HG02938 (cell line): ENCODE measurements around the gene MAP4K3.

ENCODE experiments used
- ATAC-seq: cut with Tn5 transposase; IDR thresholded peaks from one replicate; pipeline ENCODE4 v1.9.1; 2021; ENCODE audit warnings: mild to moderate bottlenecking, moderate library complexity; ENCODE audit not compliant: unreplicated experiment

MAP4K3 gene

DNA sequence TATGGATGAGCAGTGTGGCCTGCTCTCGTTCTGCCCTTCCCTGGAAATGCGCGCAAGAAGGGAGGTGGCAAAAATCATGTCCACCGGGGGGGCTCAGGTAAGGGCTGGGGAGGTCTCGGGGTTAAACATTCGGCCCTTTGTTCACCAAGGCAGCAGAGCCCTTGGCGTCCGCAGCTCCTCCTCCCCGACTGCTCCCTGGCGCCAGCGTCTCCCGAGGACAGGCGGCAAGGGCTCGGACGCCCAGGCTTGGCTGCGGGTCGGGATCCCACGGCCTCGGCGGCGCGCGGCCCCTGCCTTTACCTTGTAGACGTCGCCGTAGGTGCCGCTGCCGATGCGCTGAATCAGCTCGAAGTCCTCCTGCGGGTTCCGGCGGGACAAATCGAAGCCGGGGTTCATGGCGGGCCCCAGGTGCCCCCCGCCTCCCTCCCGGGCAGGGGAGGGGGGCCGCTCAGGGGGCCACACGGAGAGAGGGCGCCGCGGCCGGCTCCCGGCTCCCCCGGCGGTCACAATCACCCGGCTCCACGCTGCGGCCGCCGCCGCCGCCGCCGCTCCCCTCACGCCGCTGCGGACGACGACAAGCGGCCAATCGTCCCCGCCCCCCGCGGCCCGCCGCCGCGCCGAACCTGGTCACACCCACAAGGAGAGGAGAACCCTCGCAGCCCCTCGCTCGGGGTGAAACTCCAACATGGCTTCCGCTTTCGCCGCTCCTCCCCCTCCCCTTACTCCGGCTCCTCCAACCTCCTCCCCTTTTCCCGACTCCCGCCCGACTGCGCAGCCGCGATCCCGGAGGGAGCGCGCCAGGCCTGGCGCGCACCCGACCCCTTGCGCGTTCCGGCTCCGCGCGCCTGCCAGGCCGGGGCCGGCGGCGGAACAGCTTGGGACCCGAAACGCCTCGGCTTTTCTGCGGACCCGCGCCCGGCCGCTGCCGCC, at the start of gene MAP4K3:
MAP4K3 (minus strand) TSS at position 694 of the 930 bp plus-strand sequence; CDS start at position 396, 298 bp downstream.
- ATAC-seq, result peak; percentile 65

DNA sequence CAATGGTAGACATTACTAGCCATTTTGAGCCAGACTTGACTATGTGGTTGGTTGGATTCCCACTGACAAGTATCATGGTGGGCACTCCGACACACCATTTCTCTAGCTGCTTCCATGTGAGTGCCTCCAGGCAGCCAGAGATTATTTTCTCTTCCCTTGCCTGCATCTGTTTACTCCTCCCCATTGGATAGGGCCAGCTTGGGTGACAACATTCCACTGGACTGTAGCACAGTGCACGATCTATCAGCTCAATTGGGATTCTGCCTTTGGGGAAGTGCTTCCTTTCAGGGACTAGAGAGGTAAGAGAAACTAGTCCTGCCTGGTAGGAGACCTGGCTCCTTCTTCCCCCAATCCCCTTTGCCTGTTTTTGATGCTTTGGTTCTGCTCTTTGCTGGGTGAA, 49.0 kb upstream of the MAP4K3 start:
- no peak for ATAC-seq

- no peak for ATAC-seq
These were observed 47.8 kb upstream of the MAP4K3 start for GRCh38 chr2:39484620-39485495.

DNA sequence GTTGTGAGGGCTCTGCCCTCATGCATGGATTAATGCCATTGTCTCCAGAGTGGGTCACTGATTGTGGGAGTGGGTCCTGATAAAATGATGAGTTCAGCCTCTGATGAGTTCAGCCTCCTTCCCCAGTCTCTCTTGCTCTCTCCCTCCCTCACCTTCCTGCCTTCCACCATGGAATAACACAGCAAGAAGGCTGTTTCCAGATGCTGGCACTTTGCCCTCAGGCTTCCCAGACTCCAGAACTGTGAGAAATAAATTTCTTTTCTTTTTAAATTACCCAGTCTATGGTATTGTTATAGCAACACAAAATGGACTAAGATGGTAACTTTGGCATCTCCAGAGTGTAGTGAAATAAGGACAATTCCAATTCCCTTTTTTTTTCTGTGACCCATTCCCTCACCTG, 47.1 kb upstream of the MAP4K3 start:
- no peak for ATAC-seq

DNA sequence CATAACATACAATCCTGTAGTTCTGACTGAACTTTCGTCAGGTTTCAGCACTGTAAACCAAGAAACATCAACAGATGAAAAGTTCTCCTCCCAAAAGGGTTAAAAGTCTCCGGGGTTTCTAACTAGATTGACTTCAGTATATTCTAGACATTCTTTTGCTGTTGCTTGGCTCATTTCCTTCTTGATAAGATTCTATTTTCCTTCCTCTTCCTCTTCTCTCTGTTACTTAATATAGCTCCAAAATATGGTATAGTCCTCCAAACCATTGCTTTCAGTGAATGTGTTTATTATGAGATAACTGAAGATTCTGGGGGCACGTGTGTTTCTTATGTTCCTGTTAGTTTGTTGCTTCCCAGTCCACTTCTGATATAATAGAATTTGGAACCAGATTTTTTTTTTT, 46.4 kb upstream of the MAP4K3 start:
- ATAC-seq, result no peak

GRCh38 chr2:39481611-39482010, 44.5 kb upstream of the MAP4K3 start:
- ATAC-seq, result no peak

GRCh38 chr2:39479696-39480095, 42.6 kb upstream of the MAP4K3 start:
- no peak for ATAC-seq

GRCh38 chr2:39479053-39479670, 42.1 kb upstream of the MAP4K3 start:
- ATAC-seq, result no peak

- ATAC-seq, result peak; percentile 82
These were observed 39.4 kb upstream of the MAP4K3 start for GRCh38 chr2:39476524-39476923.

GRCh38 chr2:39475006-39475405, 37.9 kb upstream of the MAP4K3 start:
- no peak for ATAC-seq

DNA sequence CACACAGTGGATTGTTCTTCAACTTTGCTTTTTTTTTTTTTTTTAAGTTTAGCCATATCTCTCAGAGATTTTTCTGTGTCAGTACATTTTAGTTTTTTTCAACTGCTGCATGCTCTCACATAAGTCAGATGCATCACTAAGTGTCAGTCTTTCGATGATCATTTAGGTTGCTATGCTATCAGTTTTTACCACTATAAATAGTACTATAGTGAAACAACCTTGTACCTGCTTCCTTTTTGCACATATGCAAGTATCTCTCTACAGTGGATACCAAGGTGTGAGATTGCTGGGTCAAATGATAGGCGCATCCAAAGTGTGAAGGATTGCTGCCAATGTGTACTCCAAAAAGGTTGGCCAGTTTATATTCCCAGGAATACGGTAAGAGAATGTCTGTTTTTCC, 33.5 kb upstream of the MAP4K3 start:
- ATAC-seq, result peak; percentile 71

GRCh38 chr2:39469807-39470206, 32.7 kb upstream of the MAP4K3 start:
- peak; percentile 66 for ATAC-seq

DNA sequence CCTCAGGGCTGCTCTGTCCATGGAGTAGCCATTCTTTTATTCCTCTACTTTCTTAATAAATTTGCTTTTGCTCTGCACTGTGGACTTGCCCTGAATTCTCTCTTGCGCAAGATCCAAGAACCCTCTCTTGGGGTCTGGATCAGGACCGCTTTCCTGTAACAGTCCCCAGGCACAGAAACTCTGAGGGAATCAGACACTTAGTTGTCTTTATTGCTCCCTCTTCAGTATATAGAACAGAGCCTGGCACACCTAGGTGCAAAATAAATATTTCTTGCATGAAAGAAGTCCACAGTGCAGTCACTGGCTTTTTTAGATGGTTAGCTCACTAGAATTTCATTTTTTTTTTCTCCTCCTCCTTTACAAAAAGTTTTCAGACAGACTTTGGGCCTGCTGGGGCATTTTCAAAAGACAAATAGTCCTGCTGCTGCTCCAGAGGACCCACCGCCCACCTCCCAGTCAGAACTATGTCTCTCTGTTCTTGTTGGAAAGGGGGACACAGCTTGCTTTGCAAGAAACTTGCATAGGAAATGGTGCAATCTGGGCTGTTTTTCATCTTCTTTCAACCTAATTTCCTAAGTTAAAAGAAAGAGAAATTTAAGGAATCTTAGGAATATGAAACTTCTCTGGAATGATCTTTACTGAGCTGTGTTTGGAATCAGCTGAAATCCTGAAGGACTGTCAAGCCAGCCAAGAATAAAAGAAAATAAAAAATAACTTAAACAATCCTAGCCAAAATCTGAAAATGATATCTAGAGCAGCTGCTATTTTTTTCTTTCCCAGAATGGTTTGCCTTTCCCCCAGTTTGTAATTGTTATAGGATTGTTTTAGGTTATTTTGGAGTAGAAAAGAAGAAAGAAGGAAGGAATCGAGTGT, 31.7 kb upstream of the MAP4K3 start:
- no peak for ATAC-seq

DNA sequence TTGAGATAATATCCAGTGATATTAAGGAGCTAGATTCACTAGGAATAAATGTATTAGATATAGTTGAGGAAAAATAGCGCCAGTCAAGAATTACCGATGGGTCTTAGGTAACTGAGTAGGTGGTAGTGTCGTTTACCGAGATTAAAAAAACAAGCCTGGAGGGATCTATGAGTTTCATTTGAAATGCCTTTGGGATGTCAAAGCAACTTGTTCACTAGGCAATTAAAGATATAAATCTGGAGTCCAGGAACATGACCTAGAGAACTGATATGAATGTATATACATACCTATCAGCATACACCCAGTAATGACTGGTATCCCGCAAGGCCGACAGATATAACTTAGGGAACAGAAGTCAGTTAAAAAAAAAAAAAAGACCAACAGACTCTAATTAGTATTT, 29.2 kb upstream of the MAP4K3 start:
- ATAC-seq, result no peak

DNA sequence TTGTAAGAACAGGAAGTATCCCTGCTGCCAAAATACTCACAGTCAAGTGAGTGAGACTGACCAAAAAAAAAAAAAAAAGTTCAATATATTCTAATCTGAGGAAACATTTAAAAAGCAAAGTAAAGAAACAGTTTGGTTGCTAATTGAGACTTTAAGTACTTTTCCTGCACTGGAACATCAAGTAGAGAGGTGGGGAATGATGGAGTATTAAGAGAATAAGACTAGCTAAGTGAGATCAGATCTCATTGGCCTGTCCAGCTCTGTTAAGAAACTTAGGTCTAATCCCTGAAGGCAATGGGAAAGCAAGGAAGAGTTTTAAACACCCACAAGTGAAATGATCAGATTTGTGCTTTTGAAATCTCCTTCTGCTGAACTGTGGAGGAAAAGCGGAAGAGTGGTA, 27.8 kb upstream of the MAP4K3 start:
- no peak for ATAC-seq

DNA sequence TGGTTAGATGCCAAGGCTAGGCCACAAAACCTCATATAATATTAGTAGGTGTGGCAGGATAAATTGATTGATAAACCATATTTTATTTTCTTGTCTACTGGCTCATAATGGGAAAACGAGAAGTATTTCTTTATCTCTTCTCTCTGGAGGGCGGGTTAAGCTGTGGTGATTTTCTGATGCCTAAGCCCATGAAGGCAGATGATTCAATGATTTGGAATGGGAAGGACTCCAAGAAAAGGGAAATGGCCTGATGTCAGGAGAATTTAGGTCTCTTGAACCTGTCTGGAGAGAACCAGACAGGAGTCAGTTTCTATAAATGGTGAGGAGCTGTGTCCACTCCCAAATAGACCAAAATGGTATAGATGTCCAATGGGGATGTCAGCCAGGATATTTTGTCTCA, 18.7 kb upstream of the MAP4K3 start:
- ATAC-seq, result no peak

GRCh38 chr2:39452396-39452795, 15.3 kb upstream of the MAP4K3 start:
- no peak for ATAC-seq

DNA sequence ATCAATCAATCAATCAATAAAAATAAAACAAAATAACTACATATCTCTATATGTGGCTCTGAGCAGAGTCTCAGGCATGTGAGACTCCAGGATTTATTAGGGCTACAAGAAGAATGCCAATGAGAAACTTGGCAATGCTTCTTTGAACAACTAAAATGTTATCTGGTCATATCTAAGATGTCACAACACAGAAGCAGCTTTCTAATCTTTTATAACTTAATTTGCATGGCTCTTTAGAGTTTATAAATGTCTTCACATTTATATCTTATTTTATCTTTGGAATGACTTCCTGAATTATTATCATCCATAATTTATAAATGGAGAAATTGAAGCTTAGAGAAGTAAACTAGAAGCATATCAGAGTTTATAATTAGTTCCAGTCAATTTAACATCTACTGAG, 14.9 kb upstream of the MAP4K3 start:
- ATAC-seq, result no peak

- ATAC-seq, result no peak
These were observed 11.1 kb upstream of the MAP4K3 start for GRCh38 chr2:39448169-39448502.
